AG04450 (cell line): ENCODE measurements around the gene PANK3. TPM values are rescaled to one million over a fixed set of nuclear protein-coding genes. Genes with fewer than 3 reads are reported as not detected.

Experiments used
- CTCF ChIA-PET: fragments of 300-600, 350-600 bp; formaldehyde crosslinking; extraction: SDS; loops from one replicate; lab custom pipeline; 2022; ENCODE audit warnings: antibody characterized with exemption, inconsistent platforms; lab: Charles Lee
- POLR2A ChIA-PET: fragments of 350-600 bp; formaldehyde crosslinking; extraction: SDS; loops from one replicate; lab custom pipeline; 2021; ENCODE audit warnings: antibody characterized with exemption, inconsistent platforms; lab: Yijun Ruan, JAX
- DNase-seq: peaks from one replicate; pipeline ENCODE4 v3.0.0-alpha.2; 2011; ENCODE audit warnings: low read depth, low spot score
- H3K27ac ChIP-seq: one replicate; pipeline ENCODE4 v1.5.1; 2012; ENCODE audit warnings: low read depth, low read length, control low read depth
- H3K27me3 ChIP-seq: one replicate; pipeline ENCODE4 v1.6.0; 2012; ENCODE audit warnings: low read length; ENCODE audit not compliant: control insufficient read depth, insufficient read depth
- H3K4me3 ChIP-seq: 2 replicates; pipeline ENCODE4 v1.5.1; 2011; ENCODE audit warnings: mild to moderate bottlenecking, low read depth, low read length, control low read depth
- H3K9me3 ChIP-seq: 2 replicates; pipeline ENCODE4 v1.5.1; 2012; ENCODE audit warnings: low read length; ENCODE audit not compliant: control insufficient read depth, insufficient read depth
- CTCF ChIP-seq: IDR thresholded peaks from 2 replicates; pipeline ENCODE4 v1.5.1; 2011; ENCODE audit warnings: low read depth, low read length, control low read depth, inconsistent platforms
- polyA plus RNA-seq: library from polyadenylated mRNA; depleted of rRNA; stranded (reverse); fragments of >200 nt; gene quantifications from 2 replicates; pipeline ENCODE4 v1.2.3, GENCODE V29; 2011

Gene PANK3
- polyA plus RNA-seq, 1 experiment, result 20.2 TPM

GRCh38 chr5:168613996-168614395 is 34.8 kb upstream of the PANK3 start:
- ChIA-PET CTCF (no interaction called here), POLR2A (no interaction called here)
- no peak for DNase-seq
- Histone ChIP-seq H3K9me3 (no peaks in the 10 kb centered on the region), H3K27me3 (no peaks in the 10 kb centered on the region), H3K27ac (no peak overlapping the region), H3K4me3 (no peak overlapping the region)
- TF ChIP-seq CTCF, result no peak

GRCh38 chr5:168613396-168613795 is 34.2 kb upstream of the PANK3 start:
- TF ChIP-seq CTCF, result no peak

GRCh38 chr5:168612996-168613395 is 33.8 kb upstream of the PANK3 start:
- no peak for TF ChIP-seq CTCF
- H3K27ac ChIP-seq, result no peak overlapping the region
- H3K27me3 ChIP-seq, result no peaks in the 10 kb centered on the region
- no peaks in the 10 kb centered on the region for H3K9me3 ChIP-seq
- DNase-seq, result no peak
- no peak overlapping the region for H3K4me3 ChIP-seq
- CTCF ChIA-PET, result interaction anchor here (0.6 kb wide), 1 partner anchor 62 kb away, joined by 8 read pairs; no protein-coding TSS in a partner anchor
- POLR2A ChIA-PET, result no interaction called here

More at GRCh38 chr5:168613396-168613795, 34.2 kb upstream of the PANK3 start:
- Histone ChIP-seq H3K27ac (no peak overlapping the region), H3K9me3 (no peaks in the 10 kb centered on the region), H3K4me3 (no peak overlapping the region), H3K27me3 (no peaks in the 10 kb centered on the region)
- no peak for DNase-seq
- CTCF ChIA-PET, result no interaction called here
- POLR2A ChIA-PET, result no interaction called here

- Histone ChIP-seq H3K27me3 (no peaks in the 10 kb centered on the region), H3K4me3 (no peak overlapping the region), H3K9me3 (no peaks in the 10 kb centered on the region), H3K27ac (no peak overlapping the region)
- CTCF ChIA-PET, result no interaction called here
- POLR2A ChIA-PET, result no interaction called here
- no peak for TF ChIP-seq CTCF
- DNase-seq, result no peak
Observed at GRCh38 chr5:168612123-168612522, 33.0 kb upstream of the PANK3 start.

- POLR2A ChIA-PET, result no interaction called here
- CTCF ChIA-PET, result interaction anchor here (0.5 kb wide), 1 partner anchor 392 kb away, joined by 4 read pairs; no protein-coding TSS in a partner anchor
- no peak for DNase-seq
Observed at GRCh38 chr5:168611165-168611564, 32.0 kb upstream of the PANK3 start.

More at GRCh38 chr5:168611165-168611564, 32.0 kb upstream of the PANK3 start:
- TF ChIP-seq CTCF, result no peak
- Histone ChIP-seq H3K4me3 (no peak overlapping the region), H3K27me3 (no peaks in the 10 kb centered on the region), H3K9me3 (no peaks in the 10 kb centered on the region), H3K27ac (no peak overlapping the region)
